Muscle of leg (tissue), 11 donors: ENCODE results near the gene ERH. TPM values are rescaled to one million over a fixed set of nuclear protein-coding genes. Genes with fewer than 3 reads are reported as not detected.
A peak's percentile ranks its signal among the peaks of the same experiment; 100 is the strongest.

ENCODE experiments used
- DNase-seq: peaks from one replicate; pipeline ENCODE4 v3.0.0; 2013
- H3K27ac ChIP-seq: one replicate; pipeline ENCODE4 v1.5.1; 2013; ENCODE audit warnings: mild to moderate bottlenecking, low read length, control low read depth
- H3K27me3 ChIP-seq: one replicate; pipeline ENCODE4 v1.6.1; 2013; ENCODE audit warnings: low read length; ENCODE audit not compliant: control insufficient read depth, insufficient read depth
- H3K36me3 ChIP-seq: one replicate; pipeline ENCODE4 v1.6.1; 2013; ENCODE audit warnings: low read length; ENCODE audit not compliant: control insufficient read depth, insufficient read depth
- H3K4me1 ChIP-seq: one replicate; pipeline ENCODE4 v1.6.1; 2013; ENCODE audit warnings: low read length; ENCODE audit not compliant: control insufficient read depth, insufficient read depth
- H3K4me3 ChIP-seq: one replicate; pipeline ENCODE4 v1.5.1; 2013; ENCODE audit warnings: low read length, control low read depth
- H3K9me3 ChIP-seq: replicated peaks from 2 replicates; pipeline ENCODE4 v1.6.1; 2013; ENCODE audit warnings: low read depth, low read length; ENCODE audit not compliant: control insufficient read depth
- WGBS: methylation state at CpG from one replicate; pipeline ENCODE4 v1.1.5; 2013; ENCODE audit warnings: missing lambda C conversion rate; ENCODE audit not compliant: insufficient coverage; 5-methylcytosine and 5-hydroxymethylcytosine counted together
- polyA plus RNA-seq, 8 donors: library from polyadenylated mRNA; unstranded; fragments of 120-200 nt; gene quantifications; one replicate each; pipeline versions ENCODE4 v1.2.1 to v1.2.3, GENCODE V29; 2013; ENCODE audit warnings: inconsistent platforms in 1 of 8, low replicate concordance in 1 of 8; ENCODE audit not compliant: insufficient read length in 8 of 8, insufficient read depth in 1 of 8
- total RNA-seq: library from RNA; stranded (reverse); fragments of 120-200 nt; gene quantifications from one replicate; pipeline ENCODE4 v1.2.4, GENCODE V29; 2013

ERH gene
- total and polyA plus RNA-seq, 9 donors, result 83.6 to 195 (median 157) TPM

DNA sequence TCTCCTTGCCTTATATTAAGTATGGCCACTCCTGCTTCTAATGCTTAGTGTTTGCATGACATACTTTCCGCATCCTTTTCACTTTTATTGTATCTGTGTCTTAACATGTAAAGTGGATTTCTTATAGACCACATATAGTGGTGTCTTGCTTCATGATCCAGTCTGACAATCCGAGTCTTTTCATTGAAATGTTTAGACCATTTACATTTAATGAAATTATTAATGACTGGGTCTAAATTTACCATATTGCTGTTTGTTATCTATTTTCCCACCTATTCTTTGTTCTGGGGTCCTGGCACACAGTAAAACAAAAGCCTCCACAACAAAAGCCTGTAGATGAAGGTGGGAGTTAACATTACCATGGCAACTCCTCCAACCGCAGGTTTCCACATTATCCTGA, 22.9 kb downstream of the ERH start:
- no CpG with 5 or more reads among the region's 3 CpGs for WGBS

DNA sequence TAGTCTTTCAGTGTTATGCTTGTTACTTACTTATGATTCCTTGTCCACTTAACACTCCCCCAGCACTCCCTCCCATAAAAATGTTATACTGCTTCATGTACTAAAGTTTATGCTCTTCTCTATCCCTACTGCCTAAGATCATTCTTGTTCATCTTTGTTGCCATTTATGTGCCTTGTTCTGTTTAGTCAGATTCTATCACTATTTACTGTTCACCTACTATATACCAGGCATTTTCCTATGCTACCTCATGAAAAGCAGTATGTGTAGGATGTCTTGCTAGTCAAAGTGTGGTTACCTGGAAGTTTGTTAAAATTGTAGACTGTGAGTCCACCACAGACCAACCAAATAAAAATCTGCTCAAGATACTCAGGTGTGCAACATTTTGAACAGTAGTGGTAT, 23.9 kb downstream of the ERH start:
- Histone ChIP-seq H3K27ac (no peak overlapping the region), H3K4me3 (no peak overlapping the region), H3K9me3 (peaks cover 2% of the 10 kb centered on the region), H3K36me3 (peaks cover 20% of the 10 kb centered on the region), H3K4me1 (no peaks in the 10 kb centered on the region), H3K27me3 (no peaks in the 10 kb centered on the region)
- DNase-seq, result no peak

More for the DNA sequence above, 22.9 kb downstream of the ERH start:
- H3K27me3 ChIP-seq, result no peaks in the 10 kb centered on the region
- no peak for DNase-seq
- H3K36me3 ChIP-seq, result peaks cover 22% of the 10 kb centered on the region
- H3K4me3 ChIP-seq, result no peak overlapping the region
- H3K27ac ChIP-seq, result no peak overlapping the region
- H3K9me3 ChIP-seq, result peaks cover 2% of the 10 kb centered on the region
- H3K4me1 ChIP-seq, result no peaks in the 10 kb centered on the region

DNA sequence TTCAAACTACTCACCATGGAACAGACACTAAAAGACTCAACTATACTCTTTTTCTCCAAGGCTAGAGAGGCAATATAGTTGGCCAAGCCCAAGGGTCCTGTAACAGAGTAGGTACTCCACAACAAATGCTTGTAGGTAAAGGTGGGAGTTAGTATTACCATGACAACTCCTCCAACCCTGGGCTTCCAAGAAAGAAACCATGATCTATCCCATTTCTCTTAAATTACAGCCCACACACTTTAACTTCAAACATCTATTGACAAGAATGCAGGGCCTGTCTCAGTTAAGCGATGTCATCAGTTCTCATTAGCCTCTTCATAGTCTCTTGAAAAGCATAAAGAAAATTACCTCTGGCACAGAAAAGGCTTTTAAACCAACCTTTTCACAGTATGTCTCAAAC, 25.0 kb downstream of the ERH start:
- Histone ChIP-seq H3K27me3 (no peaks in the 10 kb centered on the region), H3K4me3 (no peak overlapping the region), H3K4me1 (no peaks in the 10 kb centered on the region), H3K36me3 (peaks cover 20% of the 10 kb centered on the region), H3K9me3 (peaks cover 2% of the 10 kb centered on the region), H3K27ac (no peak overlapping the region)
- DNase-seq, result no peak
- 100% methylated on average over 1 of the region's 1 CpG for WGBS

DNA sequence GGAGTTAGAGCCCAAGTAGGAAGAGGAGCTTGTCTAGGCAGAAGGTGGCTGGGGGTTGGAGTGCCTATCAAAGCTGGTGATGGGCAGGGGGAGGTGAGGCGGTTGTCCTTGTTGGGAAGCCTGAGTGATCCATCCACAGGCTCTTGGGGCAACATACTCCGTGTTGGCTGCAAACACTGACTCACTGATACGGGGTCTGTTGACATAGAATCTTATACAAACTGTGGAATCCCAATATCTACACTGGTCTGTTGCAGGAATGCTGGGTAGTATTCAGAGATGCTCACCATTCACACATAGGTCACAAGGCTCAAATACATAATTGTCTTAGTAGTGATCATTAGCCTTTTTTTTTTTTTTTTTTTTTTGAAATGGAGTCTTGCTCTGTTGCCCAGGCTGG, 26.0 kb downstream of the ERH start:
- Histone ChIP-seq H3K27me3 (no peaks in the 10 kb centered on the region), H3K9me3 (peaks cover 2% of the 10 kb centered on the region), H3K4me1 (no peaks in the 10 kb centered on the region), H3K4me3 (no peak overlapping the region), H3K36me3 (peaks cover 20% of the 10 kb centered on the region), H3K27ac (no peak overlapping the region)
- WGBS, result 83% methylated on average over 1 of the region's 3 CpGs
- no peak for DNase-seq

DNA sequence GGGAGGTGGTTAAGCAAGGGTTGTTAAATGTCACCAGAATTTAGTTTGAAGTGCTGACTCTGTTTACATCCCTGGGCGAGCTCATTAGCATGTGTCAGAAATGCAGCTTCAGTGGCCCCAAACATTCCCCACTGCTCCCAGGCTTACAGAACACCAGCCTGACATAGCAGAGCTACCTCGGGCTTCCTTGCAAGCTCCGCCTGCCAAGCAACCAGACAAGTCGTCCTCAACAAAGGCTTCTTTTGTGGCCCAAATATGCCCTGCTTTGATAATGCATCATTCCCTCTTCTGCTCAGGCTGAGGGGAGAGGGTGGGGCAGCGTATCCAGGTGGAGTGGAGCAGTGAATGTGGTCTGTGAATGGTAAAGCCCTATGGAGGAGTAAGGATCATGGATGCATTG, 28.0 kb downstream of the ERH start:
- 38% methylated on average over 2 of the region's 5 CpGs for WGBS
- H3K4me1 ChIP-seq, result no peaks in the 10 kb centered on the region
- peaks cover 3% of the 10 kb centered on the region for H3K36me3 ChIP-seq
- no peak overlapping the region for H3K4me3 ChIP-seq
- no peaks in the 10 kb centered on the region for H3K9me3 ChIP-seq
- no peaks in the 10 kb centered on the region for H3K27me3 ChIP-seq
- H3K27ac ChIP-seq, result no peak overlapping the region
- DNase-seq, result no peak

DNA sequence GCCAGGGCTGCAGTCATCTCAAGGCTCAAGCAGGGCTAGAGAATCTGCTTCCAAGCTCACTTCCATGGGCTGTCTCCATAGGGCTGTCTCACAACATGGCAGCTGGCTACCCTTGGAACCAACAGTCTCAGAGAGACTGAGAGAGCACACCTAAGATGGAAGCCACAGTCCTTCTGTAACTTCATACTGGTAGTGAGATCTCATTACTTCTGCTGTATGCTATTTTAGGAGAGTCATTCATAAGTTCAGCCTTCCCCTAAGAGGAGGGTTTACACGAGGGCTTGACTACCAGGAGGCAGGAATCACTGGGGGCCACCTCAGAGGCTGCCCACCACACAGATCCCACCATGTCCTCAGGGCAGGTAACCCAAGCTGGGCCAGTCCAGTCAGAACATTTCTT, 29.7 kb downstream of the ERH start:
- H3K9me3 ChIP-seq, result no peaks in the 10 kb centered on the region
- peaks cover 3% of the 10 kb centered on the region for H3K36me3 ChIP-seq
- no peak for DNase-seq
- H3K4me1 ChIP-seq, result no peaks in the 10 kb centered on the region
- H3K4me3 ChIP-seq, result no peak overlapping the region
- no peak overlapping the region for H3K27ac ChIP-seq
- no peaks in the 10 kb centered on the region for H3K27me3 ChIP-seq
- 80% methylated on average over 1 of the region's 1 CpG for WGBS

DNA sequence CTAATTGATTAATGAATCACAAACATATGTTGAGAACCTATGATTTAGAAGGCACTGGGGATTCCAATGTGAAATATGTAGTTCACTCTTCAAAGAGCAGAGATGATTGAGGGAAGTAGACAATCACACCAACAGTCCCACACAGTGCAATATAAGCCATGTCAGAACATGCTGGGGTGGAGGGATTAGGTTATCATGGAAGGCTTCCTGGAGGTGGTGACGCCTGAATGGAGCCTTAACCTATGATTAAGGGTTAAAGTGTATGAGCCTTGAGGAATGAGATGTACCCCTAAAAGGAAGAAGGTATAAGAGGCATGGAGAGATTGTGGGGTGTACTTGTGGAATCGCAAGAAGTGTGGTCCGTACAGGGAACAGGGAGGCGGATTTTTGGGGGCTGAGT, 31.3 kb downstream of the ERH start:
- whole genome bisulfite sequencing, result 100% methylated on average over 4 of the region's 4 CpGs
- Histone ChIP-seq H3K27me3 (no peaks in the 10 kb centered on the region), H3K27ac (no peak overlapping the region), H3K36me3 (no peaks in the 10 kb centered on the region), H3K9me3 (no peaks in the 10 kb centered on the region), H3K4me1 (no peaks in the 10 kb centered on the region), H3K4me3 (no peak overlapping the region)
- DNase-seq, result no peak

DNA sequence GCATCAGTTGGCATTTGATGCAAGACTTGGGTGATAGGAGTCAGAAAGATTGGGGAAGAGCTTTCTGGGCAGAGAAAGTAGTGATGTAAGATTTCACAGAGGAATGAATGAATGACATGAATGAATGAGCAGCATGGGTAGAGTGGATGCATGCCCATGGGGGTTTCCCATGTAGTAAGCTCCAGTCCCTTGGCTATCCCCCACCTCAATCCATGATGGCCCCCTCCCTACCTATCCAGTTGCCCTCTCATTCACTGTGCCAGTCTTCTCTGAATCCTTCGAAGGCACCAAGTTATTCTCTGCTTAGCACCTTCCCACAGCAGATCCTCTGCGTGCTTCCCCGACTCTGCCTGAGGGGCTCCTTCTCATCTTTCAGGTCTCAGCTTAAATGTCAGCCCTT, 32.0 kb downstream of the ERH start:
- no peak overlapping the region for H3K4me3 ChIP-seq
- no peak for DNase-seq
- no peaks in the 10 kb centered on the region for H3K36me3 ChIP-seq
- no peaks in the 10 kb centered on the region for H3K4me1 ChIP-seq
- H3K9me3 ChIP-seq, result no peaks in the 10 kb centered on the region
- no peaks in the 10 kb centered on the region for H3K27me3 ChIP-seq
- WGBS, result 25% methylated on average over 3 of the region's 3 CpGs
- no peak overlapping the region for H3K27ac ChIP-seq

DNA sequence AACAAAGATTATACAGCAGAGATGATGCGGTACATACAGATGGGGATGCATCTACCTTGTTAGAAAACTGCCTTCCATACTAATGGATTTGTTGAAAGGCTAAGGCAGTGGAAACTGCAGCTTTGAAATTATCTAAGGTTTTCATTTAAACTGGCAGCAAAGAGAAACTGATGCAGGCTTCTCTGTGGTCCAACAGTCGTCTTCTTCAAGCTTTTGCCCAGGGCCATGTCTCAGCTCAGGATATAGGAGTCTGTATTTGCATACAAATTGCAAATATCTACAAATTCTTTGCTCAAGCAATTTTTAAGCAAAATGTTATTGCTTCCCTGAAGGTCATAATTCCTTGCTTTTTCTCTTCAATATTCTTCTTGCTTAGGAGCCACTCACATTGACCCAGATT, 33.7 kb downstream of the ERH start:
- no CpG with 5 or more reads among the region's 2 CpGs for WGBS

DNA sequence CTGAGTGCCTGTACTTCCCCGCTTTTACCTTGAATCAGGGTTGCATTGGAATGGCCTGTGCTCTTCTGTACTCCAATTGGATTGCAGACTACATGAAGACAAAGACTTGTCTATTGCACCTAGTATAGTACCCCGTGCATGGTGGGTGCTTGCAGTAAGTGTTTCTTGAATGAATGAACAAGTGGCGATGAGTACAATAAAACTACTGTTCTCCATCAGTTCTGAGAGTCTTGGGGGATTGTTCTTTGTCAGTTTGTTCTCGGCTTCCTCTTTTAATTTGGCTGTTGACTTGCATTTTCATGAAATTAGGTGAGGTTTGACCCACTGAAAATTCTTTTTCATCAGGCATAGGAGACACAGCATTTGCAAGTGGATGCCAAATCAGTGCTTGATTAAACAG, 34.1 kb downstream of the ERH start:
- DNase-seq, result no peak
- 88% methylated on average over 1 of the region's 4 CpGs for WGBS
- no peak overlapping the region for H3K27ac ChIP-seq
- no peaks in the 10 kb centered on the region for H3K27me3 ChIP-seq
- H3K4me1 ChIP-seq, result no peaks in the 10 kb centered on the region
- no peak overlapping the region for H3K4me3 ChIP-seq
- H3K36me3 ChIP-seq, result no peaks in the 10 kb centered on the region
- no peaks in the 10 kb centered on the region for H3K9me3 ChIP-seq

More for the DNA sequence above, 33.7 kb downstream of the ERH start:
- no peak overlapping the region for H3K27ac ChIP-seq
- H3K27me3 ChIP-seq, result no peaks in the 10 kb centered on the region
- no peak for DNase-seq
- H3K4me3 ChIP-seq, result no peak overlapping the region
- H3K36me3 ChIP-seq, result no peaks in the 10 kb centered on the region
- no peaks in the 10 kb centered on the region for H3K9me3 ChIP-seq
- H3K4me1 ChIP-seq, result no peaks in the 10 kb centered on the region

DNA sequence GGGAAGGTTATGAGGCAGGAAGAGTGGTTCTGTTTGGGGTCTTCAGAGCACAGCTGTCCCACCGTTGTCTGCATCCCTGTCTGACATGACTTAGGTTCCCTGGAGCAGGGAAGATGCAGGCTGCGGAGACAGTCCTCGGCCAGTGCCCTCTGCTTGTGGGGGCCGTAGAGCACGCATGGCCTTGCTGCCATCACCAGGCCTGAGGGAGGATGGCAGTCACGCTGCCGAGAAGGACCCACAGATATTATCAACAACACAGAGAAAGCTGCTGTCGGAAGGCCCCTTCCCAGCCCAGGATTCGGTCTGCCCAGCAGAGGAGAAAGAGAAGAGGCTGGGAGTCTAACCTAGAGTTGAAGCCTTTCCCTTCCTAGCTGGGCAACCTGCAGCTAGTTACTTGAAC, 35.0 kb downstream of the ERH start:
- no peak overlapping the region for H3K4me3 ChIP-seq
- H3K27ac ChIP-seq, result no peak overlapping the region
- H3K4me1 ChIP-seq, result no peaks in the 10 kb centered on the region
- H3K27me3 ChIP-seq, result no peaks in the 10 kb centered on the region
- no peaks in the 10 kb centered on the region for H3K9me3 ChIP-seq
- 0% methylated on average over 1 of the region's 9 CpGs for WGBS
- DNase-seq, result peak; percentile 38
- H3K36me3 ChIP-seq, result no peaks in the 10 kb centered on the region
